ENCODE results near the gene CD209. TPM values are rescaled to one million over a fixed set of nuclear protein-coding genes. Genes with fewer than 3 reads are reported as not detected.

Gene CD209
- total RNA-seq, 2 experiments from 2014 or later, result not detected

DNA sequence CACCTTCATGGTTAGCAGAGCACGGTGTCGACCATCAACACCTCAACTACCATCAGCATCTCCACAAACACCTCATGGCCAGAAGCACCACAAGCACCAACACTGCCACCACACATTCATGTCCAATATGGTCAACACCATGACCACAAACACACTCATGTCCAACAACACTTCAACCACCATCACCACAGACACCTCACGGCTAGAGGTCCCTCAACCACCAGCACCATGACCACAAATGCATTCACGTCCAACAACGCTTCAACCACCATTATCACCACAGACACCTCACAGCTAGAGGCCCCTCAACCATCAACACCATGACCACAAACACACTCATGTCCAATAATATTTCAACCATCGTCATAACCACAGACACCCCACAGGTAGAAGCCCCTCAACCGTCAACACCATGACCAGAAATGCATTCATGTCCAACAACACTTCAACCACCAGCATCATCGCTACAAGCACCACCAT, 56.5 kb downstream of the CD209 start:
- H2AFZ ChIP-seq (ENCODE audit: low read length), result no peak overlapping the region
- no peak overlapping the region for H3K27ac ChIP-seq (ENCODE audit: low read depth, low read length, poor library complexity, severe bottlenecking)
- no TSS peak for BruUV-seq (replicated peaks)
- no peaks in the 10 kb centered on the region for H3K36me3 ChIP-seq (ENCODE audit: insufficient read depth, low read length)
- H3K9me2 ChIP-seq (ENCODE audit: insufficient read depth, low read length), result no peaks in the 10 kb centered on the region
- no peak overlapping the region for H3K4me3 ChIP-seq (ENCODE audit: low read depth, low read length, poor library complexity, severe bottlenecking)
- peaks cover 20% of the 10 kb centered on the region for H3K4me1 ChIP-seq (ENCODE audit: insufficient read depth, low read length, poor library complexity, severe bottlenecking)
- CTCF ChIA-PET (ENCODE audit: unreplicated experiment), result interaction anchor here (0.7 kb wide), 1 partner anchor 213 kb away, joined by 3 read pairs; no protein-coding TSS in a partner anchor
- H3K9me3 ChIP-seq (ENCODE audit: low read length), result no peaks in the 10 kb centered on the region
- intact Hi-C loops (cut with micrococcal nuclease; ENCODE audit: unreplicated experiment), result no loop called here
- no peaks in the 10 kb centered on the region for H3K79me2 ChIP-seq (ENCODE audit: insufficient read depth, low read depth, low read length)
- H4K20me1 ChIP-seq (ENCODE audit: insufficient read depth, low read length), result no peaks in the 10 kb centered on the region
- TF ChIP-seq, protein P1, sequence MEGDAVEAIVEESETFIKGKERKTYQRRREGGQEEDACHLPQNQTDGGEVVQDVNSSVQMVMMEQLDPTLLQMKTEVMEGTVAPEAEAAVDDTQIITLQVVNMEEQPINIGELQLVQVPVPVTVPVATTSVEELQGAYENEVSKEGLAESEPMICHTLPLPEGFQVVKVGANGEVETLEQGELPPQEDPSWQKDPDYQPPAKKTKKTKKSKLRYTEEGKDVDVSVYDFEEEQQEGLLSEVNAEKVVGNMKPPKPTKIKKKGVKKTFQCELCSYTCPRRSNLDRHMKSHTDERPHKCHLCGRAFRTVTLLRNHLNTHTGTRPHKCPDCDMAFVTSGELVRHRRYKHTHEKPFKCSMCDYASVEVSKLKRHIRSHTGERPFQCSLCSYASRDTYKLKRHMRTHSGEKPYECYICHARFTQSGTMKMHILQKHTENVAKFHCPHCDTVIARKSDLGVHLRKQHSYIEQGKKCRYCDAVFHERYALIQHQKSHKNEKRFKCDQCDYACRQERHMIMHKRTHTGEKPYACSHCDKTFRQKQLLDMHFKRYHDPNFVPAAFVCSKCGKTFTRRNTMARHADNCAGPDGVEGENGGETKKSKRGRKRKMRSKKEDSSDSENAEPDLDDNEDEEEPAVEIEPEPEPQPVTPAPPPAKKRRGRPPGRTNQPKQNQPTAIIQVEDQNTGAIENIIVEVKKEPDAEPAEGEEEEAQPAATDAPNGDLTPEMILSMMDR (conservative IDR thresholded peaks at IDR 0.05; ENCODE audit: low read length), result no peak
- TF ChIP-seq EZH2phosphoT487 (IDR thresholded peaks at IDR 0.05; ENCODE audit: borderline replicate concordance, low read depth, low read length), result no peak
- DNase-seq (ENCODE audit: low spot score), result no peak
- no peak overlapping the region for H3K4me2 ChIP-seq (ENCODE audit: low read length)
- POLR2A ChIA-PET, result no interaction called here

Other genes with a start within 250 kb of the CD209 start
- gene ZNF358, start 231.4 kb downstream of the CD209 start, total RNA-seq (2014; rRNA removed; shearing (Covaris generic)), result not detected in 2 replicates
- gene ZNF358, start 231.4 kb downstream of the CD209 start, total RNA-seq (2022), result not detected in 2 replicates
- 2.4 and 7.8 TPM in 2 replicates for gene MCOLN1, start 224.9 kb downstream of the CD209 start, total RNA-seq (2014; rRNA removed; shearing (Covaris generic))
- 16.7 and 18.3 TPM in 2 replicates for gene MCOLN1, start 224.9 kb downstream of the CD209 start, total RNA-seq (2022)
- 50.6 and 54.3 TPM in 2 replicates for gene PNPLA6, start 211.8 kb downstream of the CD209 start, total RNA-seq (2014; rRNA removed; shearing (Covaris generic))
- 92.4 and 93.0 TPM in 2 replicates for gene PNPLA6, start 211.8 kb downstream of the CD209 start, total RNA-seq (2022)
- 1.1 and 1.6 TPM in 2 replicates for gene CAMSAP3, start 151.7 kb downstream of the CD209 start, total RNA-seq (2014; rRNA removed; shearing (Covaris generic))
- 1.9 and 2.8 TPM in 2 replicates for gene CAMSAP3, start 151.7 kb downstream of the CD209 start, total RNA-seq (2022)
- 35.0 and 36.6 TPM in 2 replicates for gene XAB2, start 118.0 kb downstream of the CD209 start, total RNA-seq (2014; rRNA removed; shearing (Covaris generic))
- gene XAB2, start 118.0 kb downstream of the CD209 start, total RNA-seq (2022), result 39.7 and 39.9 TPM in 2 replicates
- gene PET100, start 117.7 kb downstream of the CD209 start, total RNA-seq (2014; rRNA removed; shearing (Covaris generic)), result 48.8 and 65.4 TPM in 2 replicates
- 111 and 118 TPM in 2 replicates for gene PET100, start 117.7 kb downstream of the CD209 start, total RNA-seq (2022)
- 0.82 TPM in 1 of 2 replicates, not detected in the other for gene PCP2, start 113.8 kb downstream of the CD209 start, total RNA-seq (2014; rRNA removed; shearing (Covaris generic))
- 2.0 and 2.1 TPM in 2 replicates for gene PCP2, start 113.8 kb downstream of the CD209 start, total RNA-seq (2022)
- 27.7 and 43.0 TPM in 2 replicates for gene STXBP2, start 110.4 kb downstream of the CD209 start, total RNA-seq (2014; rRNA removed; shearing (Covaris generic))
- 121 and 138 TPM in 2 replicates for gene STXBP2, start 110.4 kb downstream of the CD209 start, total RNA-seq (2022)
- not detected in 2 replicates for gene RETN, start 78.5 kb downstream of the CD209 start, total RNA-seq (2014; rRNA removed; shearing (Covaris generic))
- gene RETN, start 78.5 kb downstream of the CD209 start, total RNA-seq (2022), result not detected in 2 replicates
- gene MCEMP1, start 70.4 kb downstream of the CD209 start, total RNA-seq (2014; rRNA removed; shearing (Covaris generic)), result 0.22 and 0.28 TPM in 2 replicates
- gene MCEMP1, start 70.4 kb downstream of the CD209 start, total RNA-seq (2022), result not detected in 2 replicates
- 78.4 and 91.5 TPM in 2 replicates for gene TRAPPC5, start 66.7 kb downstream of the CD209 start, total RNA-seq (2014; rRNA removed; shearing (Covaris generic))
- 115 and 150 TPM in 2 replicates for gene TRAPPC5, start 66.7 kb downstream of the CD209 start, total RNA-seq (2022)
- gene FCER2, start 45.4 kb downstream of the CD209 start, total RNA-seq (2014; rRNA removed; shearing (Covaris generic)), result 3.3 and 3.7 TPM in 2 replicates
- 3.9 and 4.6 TPM in 2 replicates for gene FCER2, start 45.4 kb downstream of the CD209 start, total RNA-seq (2022)
- gene CLEC4G, start 15.4 kb downstream of the CD209 start, total RNA-seq (2014; rRNA removed; shearing (Covaris generic)), result not detected in 2 replicates
- not detected in 2 replicates for gene CLEC4G, start 15.4 kb downstream of the CD209 start, total RNA-seq (2022)
- not detected in 2 replicates for gene CLEC4M, start 15.7 kb upstream of the CD209 start, total RNA-seq (2014; rRNA removed; shearing (Covaris generic))
- not detected in 2 replicates for gene CLEC4M, start 15.7 kb upstream of the CD209 start, total RNA-seq (2022)
- 2.7 and 7.4 TPM in 2 replicates for gene EVI5L, start 82.7 kb upstream of the CD209 start, total RNA-seq (2014; rRNA removed; shearing (Covaris generic))
- 5.5 and 5.9 TPM in 2 replicates for gene EVI5L, start 82.7 kb upstream of the CD209 start, total RNA-seq (2022)
- gene PRR36, start 126.9 kb upstream of the CD209 start, total RNA-seq (2014; rRNA removed; shearing (Covaris generic)), result not detected in 2 replicates
- gene PRR36, start 126.9 kb upstream of the CD209 start, total RNA-seq (2022), result 0.17 TPM in 1 of 2 replicates, not detected in the other
- 0.08 TPM in 1 of 2 replicates, not detected in the other for gene LRRC8E, start 141.0 kb upstream of the CD209 start, total RNA-seq (2014; rRNA removed; shearing (Covaris generic))
- gene LRRC8E, start 141.0 kb upstream of the CD209 start, total RNA-seq (2022), result not detected in 2 replicates
- 19.4 and 23.2 TPM in 2 replicates for gene MAP2K7, start 156.3 kb upstream of the CD209 start, total RNA-seq (2014; rRNA removed; shearing (Covaris generic))
- gene MAP2K7, start 156.3 kb upstream of the CD209 start, total RNA-seq (2022), result 44.5 and 48.1 TPM in 2 replicates
- gene TGFBR3L, start 167.3 kb upstream of the CD209 start, total RNA-seq (2014; rRNA removed; shearing (Covaris generic)), result 0.13 TPM in 1 of 2 replicates, not detected in the other
- gene TGFBR3L, start 167.3 kb upstream of the CD209 start, total RNA-seq (2022), result 0.61 and 0.74 TPM in 2 replicates
- gene SNAPC2, start 172.8 kb upstream of the CD209 start, total RNA-seq (2014; rRNA removed; shearing (Covaris generic)), result 4.9 and 21.6 TPM in 2 replicates
- gene SNAPC2, start 172.8 kb upstream of the CD209 start, total RNA-seq (2022), result 6.2 and 8.2 TPM in 2 replicates
- 0.13 TPM in 1 of 2 replicates, not detected in the other for gene CTXN1, start 178.6 kb upstream of the CD209 start, total RNA-seq (2014; rRNA removed; shearing (Covaris generic))
- gene CTXN1, start 178.6 kb upstream of the CD209 start, total RNA-seq (2022), result 0.98 and 1.0 TPM in 2 replicates
- 86.0 and 89.0 TPM in 2 replicates for gene TIMM44, start 196.1 kb upstream of the CD209 start, total RNA-seq (2014; rRNA removed; shearing (Covaris generic))
- gene TIMM44, start 196.1 kb upstream of the CD209 start, total RNA-seq (2022), result 97.6 and 116 TPM in 2 replicates